ENCODE measurements around the gene TMEM63A.

GRCh38 chr1:225880222-225880588 lies 2.0 kb downstream of the TMEM63A start:
- TF ChIP-seq CTCF (IDR thresholded peaks at IDR 0.05; ENCODE audit: low read length) (no peak), EZH2 (optimal IDR thresholded peaks at IDR 0.05; ENCODE audit: low read depth, low read length) (no peak), EZH2phosphoT487 (IDR thresholded peaks at IDR 0.05; ENCODE audit: low read length) (no peak)

All from MM.1S (cell line).